Psoas muscle (tissue), 8 donors: Measurements from ENCODE around the gene RBP5. TPM values are rescaled to one million over a fixed set of nuclear protein-coding genes. Genes with fewer than 3 reads are reported as not detected.
A peak's percentile ranks its signal among the peaks of the same experiment; 100 is the strongest.
"Not testable (repeated sequence)": the region's sequence is repeated elsewhere in the genome, so short reads cannot be mapped to it uniquely, and the experiment has no call there.

ENCODE experiments used
- ATAC-seq, 4 donors: fragments of 200-7000 bp; cut with Tn5 transposase; one replicate each; pipeline ENCODE4 v1.9.1; 2020; ENCODE audit warnings: moderate library complexity in 3 of 4, mild to moderate bottlenecking in 2 of 4
- DNase-seq, 2 donors: peaks; one replicate each; pipeline ENCODE4 v3.0.0-alpha.2; 2020
- H3K27ac ChIP-seq: fragments of 200-600 bp; one replicate; pipeline ENCODE4 v1.8.0; 2022
- H3K27me3 ChIP-seq, 3 donors: fragments of 200-600 bp in 1 of 3; one replicate each; pipeline versions ENCODE4 v1.6.1 to v1.8.0; 2013 to 2022; ENCODE audit warnings: low read length in 2 of 3, mild to moderate bottlenecking in 2 of 3, moderate library complexity in 1 of 3; ENCODE audit not compliant: insufficient read depth in 3 of 3
- H3K36me3 ChIP-seq, 2 donors: fragments of 200-600 bp in 1 of 2; one replicate each; pipeline versions ENCODE4 v1.6.1 to v1.8.0; 2013 to 2022; ENCODE audit warnings: low read depth in 1 of 2, mild to moderate bottlenecking in 1 of 2, moderate library complexity in 1 of 2; ENCODE audit not compliant: insufficient read depth in 1 of 2
- H3K4me1 ChIP-seq: fragments of 200-600 bp; one replicate; pipeline ENCODE4 v1.8.0; 2022
- H3K4me3 ChIP-seq: fragments of 200-600 bp; one replicate; pipeline ENCODE4 v1.8.0; 2022; ENCODE audit warnings: mild to moderate bottlenecking
- H3K9me3 ChIP-seq: fragments of 200-600 bp; one replicate; pipeline ENCODE4 v1.8.0; 2022
- WGBS, 3 donors: extraction: QIAGEN DNeasy Blood & Tissue Kit; methylation state at CpG; one replicate each; pipeline versions ENCODE4 v1.1.6 to v1.1.7; 2013; 5-methylcytosine and 5-hydroxymethylcytosine counted together
- intact Hi-C, 2 donors: fragments of 100-400 bp; cut with DNase I; formaldehyde crosslinking; loops; one replicate each; pipeline versions ENCODE4 v1.11.0 to v1.14.2; 2022
- polyA plus RNA-seq, 3 donors: library from polyadenylated mRNA; stranded (reverse); fragments of 200-250 nt; gene quantifications; one replicate each; pipeline ENCODE4 v1.2.3, GENCODE V29; 2013
- total RNA-seq, 4 donors: library from RNA; stranded (reverse); fragmentation: NEBNext Ultra II Directional in 2 of 4; extraction: Animal tissue kit (Norgen Biotek cat#: 25700) in 2 of 4; gene quantifications; one replicate each; pipeline versions ENCODE4 v1.2.1 to v1.2.4, GENCODE V29; 2021 to 2023
- TF ChIP-seq, protein P1 (sequence below): fragments of 200-600 bp; IDR thresholded peaks from one replicate; pipeline ENCODE4 v1.8.0; 2022; ENCODE audit warnings: antibody characterized with exemption
- donor health status: healthy with polysubstance abuse.
- donor health status: DM: no; HTN: no; CAD: no; lungs with moderate emphysema.
- donor health status: Bipolar disorder and iron deficiency.
- donor health status: healthy.
- donor health status: DM: yes; HTN: yes; CAD: no.
- donor health status: DM: no; HTN: no; CAD: no.
- donor health status: DM: no; HTN: no; CAD: no.
- donor health status: DM: yes; HTN: yes; CAD: no.

Gene RBP5
- total and polyA plus RNA-seq, 7 donors, result 0.18 to 1.4 (median 0.61) TPM; not detected in 2

DNA sequence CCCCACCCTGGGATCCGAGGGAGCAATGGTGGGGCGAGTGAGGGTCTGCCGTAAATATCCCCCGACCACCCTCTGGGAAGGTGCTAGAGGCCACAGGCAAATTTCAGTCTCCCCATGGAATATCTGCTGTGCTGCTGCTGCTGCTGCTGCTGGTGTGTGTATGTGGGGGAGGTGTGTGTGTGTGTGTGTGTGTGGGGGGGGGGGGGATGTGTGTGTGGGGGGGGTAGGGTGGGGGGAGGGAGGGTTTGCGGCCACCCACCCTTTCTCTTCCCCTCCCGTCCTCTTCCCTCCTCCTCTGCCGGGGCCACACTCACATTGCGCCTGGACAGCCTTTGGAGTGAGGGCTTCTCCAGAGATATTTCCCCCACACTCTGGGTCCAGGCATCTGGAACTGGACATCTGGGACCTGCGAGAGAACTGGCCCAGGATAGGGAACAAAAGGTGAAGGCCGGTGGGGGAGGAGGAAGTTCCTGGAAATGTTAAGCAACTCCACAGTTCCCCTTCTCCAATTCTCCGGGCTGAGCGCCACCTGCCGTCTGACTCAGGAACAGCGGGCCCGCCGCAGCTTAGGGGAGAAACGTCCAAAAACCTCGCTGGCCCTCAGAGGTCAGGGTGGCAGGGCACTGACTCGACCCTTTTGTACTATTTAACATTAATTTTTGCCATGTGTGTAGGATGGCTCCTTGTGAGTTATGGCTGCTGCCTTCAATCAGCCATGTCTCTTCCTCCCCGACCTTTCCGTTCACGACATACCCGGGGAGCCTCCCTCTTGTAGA, 19.7 kb downstream of the RBP5 start, which contains the start of gene C1RL:
Gene C1RL, minus strand, starts transcription at position 419 of the 776 bp plus-strand sequence. Its CDS starts 34 bp downstream, at position 385.
- DNase-seq, result peak; percentile 93 to 95
- H3K27ac ChIP-seq, result peak within 1 kb of the TSS; percentile 80
- no peaks in the 10 kb centered on the region for H3K9me3 ChIP-seq
- ATAC-seq, result peak; percentile 87 to 93 (median 88)
- WGBS, 3 donors, result 14 to 18% (median 15%) methylated on average over 20 to 23 of the region's 23 CpGs
- H3K27me3 ChIP-seq, result no peaks in the 10 kb centered on the region
- peaks cover 14% of the 10 kb centered on the region for H3K4me1 ChIP-seq
- TF ChIP-seq, protein P1, sequence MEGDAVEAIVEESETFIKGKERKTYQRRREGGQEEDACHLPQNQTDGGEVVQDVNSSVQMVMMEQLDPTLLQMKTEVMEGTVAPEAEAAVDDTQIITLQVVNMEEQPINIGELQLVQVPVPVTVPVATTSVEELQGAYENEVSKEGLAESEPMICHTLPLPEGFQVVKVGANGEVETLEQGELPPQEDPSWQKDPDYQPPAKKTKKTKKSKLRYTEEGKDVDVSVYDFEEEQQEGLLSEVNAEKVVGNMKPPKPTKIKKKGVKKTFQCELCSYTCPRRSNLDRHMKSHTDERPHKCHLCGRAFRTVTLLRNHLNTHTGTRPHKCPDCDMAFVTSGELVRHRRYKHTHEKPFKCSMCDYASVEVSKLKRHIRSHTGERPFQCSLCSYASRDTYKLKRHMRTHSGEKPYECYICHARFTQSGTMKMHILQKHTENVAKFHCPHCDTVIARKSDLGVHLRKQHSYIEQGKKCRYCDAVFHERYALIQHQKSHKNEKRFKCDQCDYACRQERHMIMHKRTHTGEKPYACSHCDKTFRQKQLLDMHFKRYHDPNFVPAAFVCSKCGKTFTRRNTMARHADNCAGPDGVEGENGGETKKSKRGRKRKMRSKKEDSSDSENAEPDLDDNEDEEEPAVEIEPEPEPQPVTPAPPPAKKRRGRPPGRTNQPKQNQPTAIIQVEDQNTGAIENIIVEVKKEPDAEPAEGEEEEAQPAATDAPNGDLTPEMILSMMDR, result peak; percentile 98
- peak within 1 kb of the TSS; percentile 75 for H3K4me3 ChIP-seq
- peaks cover 0 to 10% of the 10 kb centered on the region in 2 donors for H3K36me3 ChIP-seq
- intact Hi-C loops, result loop anchor here (1.0 kb wide), 2 partner anchors 49 to 165 kb away; partner anchors contain the start of genes C1S (in 2 of the 2) and C12orf57 (in 1 of the 2)

DNA sequence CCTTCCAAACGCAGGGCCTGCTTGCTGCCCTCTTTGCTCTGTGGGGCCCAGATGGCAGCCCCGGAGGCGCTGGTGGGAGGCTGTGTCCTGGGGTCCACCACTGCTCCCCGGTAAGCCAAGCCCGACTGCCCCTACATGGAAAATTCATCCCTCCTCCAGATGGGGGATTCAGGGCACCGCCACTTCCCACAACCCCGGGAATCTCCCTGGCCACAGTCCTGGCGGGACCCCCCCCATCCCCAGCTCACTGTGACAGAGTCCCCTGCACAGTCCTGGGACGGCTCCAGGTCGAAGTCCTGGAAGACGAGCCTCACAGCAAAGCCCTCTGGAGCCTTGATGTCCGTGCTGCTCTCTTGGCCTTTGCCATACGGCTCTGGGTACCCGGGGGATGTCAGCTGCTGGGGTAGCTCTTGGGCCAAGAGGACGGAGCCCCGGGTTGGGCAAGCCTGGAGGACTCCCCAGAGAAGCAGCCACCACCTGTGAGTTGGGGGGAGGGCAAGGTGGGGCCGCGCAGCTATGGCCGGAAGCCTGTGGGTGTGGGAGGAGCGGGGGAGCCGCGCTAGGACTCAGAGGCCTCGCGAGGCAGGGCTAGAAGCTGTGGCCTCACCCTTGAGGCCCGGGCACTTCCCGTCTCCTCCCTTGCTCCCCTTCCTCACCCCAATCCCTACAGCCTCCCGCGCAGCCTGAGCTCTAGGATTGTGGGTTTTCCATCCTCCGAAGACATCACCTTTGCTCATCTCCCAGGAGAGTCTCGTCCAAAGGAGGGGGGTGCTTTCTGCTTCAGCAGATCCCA, 20.5 kb downstream of the RBP5 start:
- Histone ChIP-seq H3K36me3 (peaks cover 0 to 18% of the 10 kb centered on the region in 2 donors), H3K4me3 (peak overlapping the region; percentile 75), H3K27me3 (no peaks in the 10 kb centered on the region), H3K27ac (peak overlapping the region; percentile 80), H3K4me1 (peaks cover 11% of the 10 kb centered on the region), H3K9me3 (no peaks in the 10 kb centered on the region)
- WGBS, 3 donors, result 14 to 31% (median 17%) methylated on average over 26 to 30 of the region's 30 CpGs
- ATAC-seq, result peak; percentile 76 to 81 (median 79)
- DNase-seq, result peak; percentile 83 to 91
- TF ChIP-seq, protein P1, result no peak
- intact Hi-C loops, result no loop called here

DNA sequence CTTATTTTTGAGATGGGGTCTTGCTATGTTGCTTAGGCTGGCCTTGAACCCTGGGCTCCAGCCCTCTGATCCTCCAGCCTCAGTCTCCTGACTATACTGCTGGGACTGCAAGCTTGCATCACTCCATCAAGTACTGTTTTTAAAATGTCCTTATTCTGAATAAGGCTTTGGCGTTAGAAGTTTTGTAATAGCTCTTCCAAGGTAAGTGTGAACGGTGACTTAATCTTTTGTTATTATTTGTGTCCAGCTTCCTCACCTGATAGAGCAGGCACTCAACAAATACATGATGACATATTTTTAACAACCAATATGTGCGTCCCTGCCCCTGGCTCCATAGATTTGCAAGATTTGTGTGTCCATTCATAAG, 21.1 kb downstream of the RBP5 start:
- peaks cover 5% of the 10 kb centered on the region for H3K4me1 ChIP-seq
- peaks cover 0 to 20% of the 10 kb centered on the region in 2 donors for H3K36me3 ChIP-seq
- no peak for DNase-seq
- H3K4me3 ChIP-seq, result peak overlapping the region; percentile 75
- ATAC-seq, result peak in 1 of 4 donors; percentile 2
- intact Hi-C loops, result no loop called here
- 65 to 76% (median 69%) methylated on average over 3 of the region's 3 CpGs for WGBS, 3 donors
- H3K27ac ChIP-seq, result peak overlapping the region; percentile 80
- H3K9me3 ChIP-seq, result no peaks in the 10 kb centered on the region
- H3K27me3 ChIP-seq, result no peaks in the 10 kb centered on the region
- TF ChIP-seq, protein P1, result no peak

DNA sequence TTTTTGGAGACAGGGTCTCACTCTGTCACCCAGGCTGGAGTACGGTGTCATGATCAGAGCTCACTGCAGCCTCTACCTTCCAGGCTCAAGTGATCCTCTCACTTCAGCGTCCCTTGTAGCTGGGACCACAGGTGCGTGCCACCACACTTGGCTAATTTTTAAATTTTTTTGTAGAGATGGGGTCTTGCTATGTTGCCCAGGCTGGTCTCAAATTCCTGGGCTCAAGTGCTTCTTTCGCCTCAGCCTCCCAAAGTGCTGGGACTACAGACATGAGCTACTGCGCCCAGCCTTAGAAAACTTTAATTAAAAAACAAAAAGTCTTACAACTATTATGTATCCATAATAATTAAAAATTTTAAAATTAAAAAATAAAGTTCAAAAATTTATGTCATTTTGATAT, 21.5 kb downstream of the RBP5 start:
- peak overlapping the region; percentile 80 for H3K27ac ChIP-seq
- H3K27me3 ChIP-seq, H3K9me3 ChIP-seq, ATAC-seq, H3K4me1 ChIP-seq, intact Hi-C loops, DNase-seq: not testable (repeated sequence)
- H3K4me3 ChIP-seq, result peak overlapping the region; percentile 75
- 97 to 98% (median 98%) methylated on average over 5 of the region's 5 CpGs for WGBS, 3 donors
- peaks cover 0 to 22% of the 10 kb centered on the region in 2 donors for H3K36me3 ChIP-seq

DNA sequence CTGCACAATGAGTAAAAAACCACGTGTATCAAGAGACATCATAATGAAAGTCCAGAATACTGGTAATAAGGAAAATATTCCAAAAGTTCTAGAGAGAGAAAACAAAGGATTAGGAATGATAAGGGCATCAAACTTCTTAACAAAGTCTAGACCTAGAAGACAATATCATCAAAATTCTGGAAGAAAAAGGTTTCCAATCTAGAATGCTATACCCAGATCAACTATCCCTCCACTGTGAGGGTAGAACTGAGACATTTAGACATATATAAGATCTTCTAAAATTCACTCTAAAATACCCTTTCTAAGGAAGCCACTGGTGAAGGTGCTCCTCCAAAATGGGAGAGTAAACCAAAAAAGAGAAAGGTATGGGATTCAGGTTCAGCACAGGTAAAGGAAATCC, 22.6 kb downstream of the RBP5 start:
- intact Hi-C loops, result no loop called here
- DNase-seq (no peak), ATAC-seq (no peak)
- peaks cover 0 to 30% of the 10 kb centered on the region in 2 donors for H3K36me3 ChIP-seq
- H3K27me3 ChIP-seq, result no peaks in the 10 kb centered on the region
- H3K4me3 ChIP-seq, result no peak overlapping the region
- H3K27ac ChIP-seq, result no peak overlapping the region
- TF ChIP-seq, protein P1, result no peak
- WGBS, 3 donors, result 83 to 91% (median 85%) methylated on average over 1 of the region's 1 CpG
- no peaks in the 10 kb centered on the region for H3K9me3 ChIP-seq
- H3K4me1 ChIP-seq, result peaks cover 4% of the 10 kb centered on the region
